Measurements from ENCODE around the gene DAB1. TPM values are rescaled to one million over a fixed set of nuclear protein-coding genes. Genes with fewer than 3 reads are reported as not detected.

Gene DAB1
- total RNA-seq, 2 donors from 2014 or later = not detected

GRCh38 chr1:57007948-57008347, 415.9 kb downstream of the DAB1 start:
- Mint-ChIP-seq H3K36me3 (no peaks in the 10 kb centered on the region), H3K9me3 (no peaks in the 10 kb centered on the region), H3K27ac (no peak overlapping the region), H3K4me3 (no peak overlapping the region), H3K4me1 (ENCODE audit: low read depth in 2 of 2) (no peaks in the 10 kb centered on the region), H3K27me3 (peaks cover 12 to 30% of the 10 kb centered on the region in 2 donors)
- no peak for DNase-seq (ENCODE audit: low spot score)
- no peak for ATAC-seq

DNA sequence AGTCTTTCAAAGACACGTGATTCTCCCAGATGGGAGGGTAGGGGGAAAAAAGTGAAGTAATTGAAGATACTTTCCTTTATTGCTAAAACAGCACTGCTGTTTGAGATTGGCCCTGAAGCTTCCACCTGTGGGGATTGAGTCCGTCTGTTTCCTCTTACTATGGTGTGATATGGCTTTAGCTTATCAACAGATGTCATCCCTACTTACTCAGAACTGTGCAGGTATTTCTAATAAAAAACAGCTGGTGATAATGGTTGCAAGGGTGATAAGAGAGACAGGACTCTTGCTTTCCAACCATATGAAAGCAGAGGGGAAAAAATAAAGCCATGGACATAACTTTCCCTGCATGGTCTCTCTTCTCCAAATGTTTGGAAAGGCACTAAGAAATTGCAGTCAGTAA, 416.4 kb downstream of the DAB1 start:
- Mint-ChIP-seq H3K9me3 (no peaks in the 10 kb centered on the region), H3K27me3 (peaks cover 12 to 30% of the 10 kb centered on the region in 2 donors), H3K27ac (no peak overlapping the region), H3K36me3 (no peaks in the 10 kb centered on the region), H3K4me1 (ENCODE audit: low read depth in 2 of 2) (no peaks in the 10 kb centered on the region), H3K4me3 (no peak overlapping the region)
- ATAC-seq = no peak
- no peak for DNase-seq (ENCODE audit: low spot score)

GRCh38 chr1:57003398-57004139, 420.3 kb downstream of the DAB1 start:
- Mint-ChIP-seq H3K9me3 (no peaks in the 10 kb centered on the region), H3K36me3 (no peaks in the 10 kb centered on the region), H3K4me1 (ENCODE audit: low read depth in 2 of 2) (no peaks in the 10 kb centered on the region), H3K27ac (peak overlapping the region in 1 of 2 donors; percentile 44), H3K4me3 (no peak overlapping the region), H3K27me3 (peaks cover 15 to 30% of the 10 kb centered on the region in 2 donors)
- no peak for DNase-seq (ENCODE audit: low spot score)
- ATAC-seq = no peak

- Mint-ChIP-seq H3K27me3 (peaks cover 10 to 27% of the 10 kb centered on the region in 2 donors), H3K4me1 (ENCODE audit: low read depth in 2 of 2) (no peaks in the 10 kb centered on the region), H3K27ac (no peak overlapping the region), H3K4me3 (no peak overlapping the region), H3K36me3 (no peaks in the 10 kb centered on the region), H3K9me3 (no peaks in the 10 kb centered on the region)
- ATAC-seq (no peak), DNase-seq (ENCODE audit: low spot score) (no peak)
Observed at GRCh38 chr1:56995414-56996100, 428.3 kb downstream of the DAB1 start.

GRCh38 chr1:56993475-56993874, 430.4 kb downstream of the DAB1 start:
- DNase-seq (ENCODE audit: low spot score) (no peak), ATAC-seq (no peak)
- no peaks in the 10 kb centered on the region for H3K9me3 Mint-ChIP-seq
- H3K27me3 Mint-ChIP-seq = peaks cover 11 to 29% of the 10 kb centered on the region in 2 donors
- H3K36me3 Mint-ChIP-seq = no peaks in the 10 kb centered on the region
- no peaks in the 10 kb centered on the region for H3K4me1 Mint-ChIP-seq (ENCODE audit: low read depth in 2 of 2)
- H3K4me3 Mint-ChIP-seq = no peak overlapping the region
- no peak overlapping the region for H3K27ac Mint-ChIP-seq

- Mint-ChIP-seq H3K4me3 (no peak overlapping the region), H3K27ac (no peak overlapping the region), H3K27me3 (peaks cover 11 to 29% of the 10 kb centered on the region in 2 donors), H3K36me3 (no peaks in the 10 kb centered on the region), H3K4me1 (ENCODE audit: low read depth in 2 of 2) (no peaks in the 10 kb centered on the region), H3K9me3 (no peaks in the 10 kb centered on the region)
- no peak for DNase-seq (ENCODE audit: low spot score)
- ATAC-seq = no peak
Observed at GRCh38 chr1:56992318-56993125, 431.3 kb downstream of the DAB1 start.

DNA sequence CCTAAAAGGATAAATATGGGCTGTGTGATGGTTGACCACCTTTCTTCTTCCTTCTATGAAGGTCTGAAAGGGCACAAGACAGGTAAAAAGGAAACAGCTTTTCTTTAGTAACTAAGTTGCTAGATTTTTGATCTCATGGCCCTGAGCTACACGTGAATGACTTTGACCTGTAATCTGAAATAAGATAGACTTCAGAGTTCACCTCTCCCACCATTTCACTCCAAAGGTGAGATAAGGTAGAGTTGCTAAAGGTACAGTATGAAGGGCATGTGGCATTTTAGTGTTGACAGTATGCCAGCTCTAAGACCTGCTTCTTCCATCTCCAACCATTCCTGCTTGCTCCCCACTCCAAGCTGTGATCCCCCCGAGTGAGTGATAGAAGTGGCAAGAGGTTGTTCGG, 432.3 kb downstream of the DAB1 start:
- ATAC-seq (no peak), DNase-seq (ENCODE audit: low spot score) (no peak)
- Mint-ChIP-seq H3K36me3 (no peaks in the 10 kb centered on the region), H3K4me1 (ENCODE audit: low read depth in 2 of 2) (no peaks in the 10 kb centered on the region), H3K4me3 (no peak overlapping the region), H3K27ac (no peak overlapping the region), H3K27me3 (peaks cover 11 to 29% of the 10 kb centered on the region in 2 donors), H3K9me3 (no peaks in the 10 kb centered on the region)

DNA sequence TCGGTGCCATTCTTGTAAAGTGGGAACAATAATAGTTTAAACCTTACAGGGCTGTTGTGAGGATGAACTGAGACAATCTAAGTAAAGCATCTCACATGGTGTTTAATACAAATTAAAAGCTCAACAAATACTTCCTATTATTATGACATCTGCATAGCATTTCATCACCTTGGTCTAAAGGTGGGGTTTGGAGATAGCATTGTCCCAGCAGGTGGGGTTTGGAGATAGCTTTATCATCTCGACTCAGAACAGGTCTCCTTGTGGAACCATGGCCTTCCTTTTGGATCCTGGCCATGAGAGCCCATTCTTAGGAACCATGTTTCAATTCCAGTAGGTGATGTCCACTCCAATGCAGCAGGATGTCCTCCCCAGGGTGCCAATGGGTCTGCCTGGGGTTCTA, 437.5 kb downstream of the DAB1 start:
- Mint-ChIP-seq H3K4me3 (no peak overlapping the region), H3K27me3 (peaks cover 10 to 11% of the 10 kb centered on the region in 2 donors), H3K27ac (no peak overlapping the region), H3K4me1 (ENCODE audit: low read depth in 2 of 2) (no peaks in the 10 kb centered on the region), H3K36me3 (no peaks in the 10 kb centered on the region), H3K9me3 (no peaks in the 10 kb centered on the region)
- no peak for ATAC-seq
- no peak for DNase-seq (ENCODE audit: low spot score)

DNA sequence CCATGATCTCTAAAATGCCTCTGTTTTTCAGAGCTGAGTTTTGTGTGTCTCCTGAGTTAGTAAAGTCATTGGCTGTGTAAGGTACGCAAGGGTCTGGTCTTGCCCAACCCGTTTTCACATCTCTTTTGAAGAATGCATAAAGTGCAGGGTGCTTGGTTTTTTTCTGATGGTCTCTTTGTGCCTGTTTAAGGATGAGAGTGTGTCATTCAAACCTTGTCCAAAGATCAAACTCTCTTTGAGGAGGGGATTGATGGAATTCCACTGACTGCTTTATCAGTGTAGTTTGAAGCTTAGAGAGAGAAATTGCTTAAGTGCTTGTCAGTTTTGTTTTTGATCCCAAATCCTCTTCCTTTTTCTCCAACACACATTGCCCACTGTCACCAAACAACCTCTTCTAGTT, 438.0 kb downstream of the DAB1 start:
- Mint-ChIP-seq H3K9me3 (no peaks in the 10 kb centered on the region), H3K4me1 (ENCODE audit: low read depth in 2 of 2) (no peaks in the 10 kb centered on the region), H3K4me3 (no peak overlapping the region), H3K36me3 (no peaks in the 10 kb centered on the region), H3K27ac (no peak overlapping the region), H3K27me3 (peaks cover 10 to 11% of the 10 kb centered on the region in 2 donors)
- ATAC-seq (no peak), DNase-seq (ENCODE audit: low spot score) (no peak)

- H3K9me3 Mint-ChIP-seq = no peaks in the 10 kb centered on the region
- H3K27me3 Mint-ChIP-seq = peaks cover 8 to 11% of the 10 kb centered on the region in 2 donors
- no peaks in the 10 kb centered on the region for H3K4me1 Mint-ChIP-seq (ENCODE audit: low read depth in 2 of 2)
- no peak overlapping the region for H3K27ac Mint-ChIP-seq
- H3K36me3 Mint-ChIP-seq = no peaks in the 10 kb centered on the region
- no peak overlapping the region for H3K4me3 Mint-ChIP-seq
- DNase-seq (ENCODE audit: low spot score) (no peak), ATAC-seq (no peak)
Observed at GRCh38 chr1:56983484-56983883, 440.4 kb downstream of the DAB1 start.

- Mint-ChIP-seq H3K4me3 (no peak overlapping the region), H3K9me3 (no peaks in the 10 kb centered on the region), H3K27ac (no peak overlapping the region), H3K4me1 (ENCODE audit: low read depth in 2 of 2) (peaks cover 0 to 12% of the 10 kb centered on the region in 2 donors), H3K27me3 (peaks cover 8 to 11% of the 10 kb centered on the region in 2 donors), H3K36me3 (no peaks in the 10 kb centered on the region)
- ATAC-seq = no peak
- no peak for DNase-seq (ENCODE audit: low spot score)
Observed at GRCh38 chr1:56979986-56980755, 443.7 kb downstream of the DAB1 start.

- Mint-ChIP-seq H3K27me3 (peaks cover 6 to 10% of the 10 kb centered on the region in 2 donors), H3K4me1 (ENCODE audit: low read depth in 2 of 2) (peaks cover 0 to 23% of the 10 kb centered on the region in 2 donors), H3K27ac (no peak overlapping the region), H3K36me3 (no peaks in the 10 kb centered on the region), H3K4me3 (no peak overlapping the region), H3K9me3 (no peaks in the 10 kb centered on the region)
- DNase-seq (ENCODE audit: low spot score) = no peak
- no peak for ATAC-seq
Observed at GRCh38 chr1:56978819-56979218, 445.0 kb downstream of the DAB1 start.

DNA sequence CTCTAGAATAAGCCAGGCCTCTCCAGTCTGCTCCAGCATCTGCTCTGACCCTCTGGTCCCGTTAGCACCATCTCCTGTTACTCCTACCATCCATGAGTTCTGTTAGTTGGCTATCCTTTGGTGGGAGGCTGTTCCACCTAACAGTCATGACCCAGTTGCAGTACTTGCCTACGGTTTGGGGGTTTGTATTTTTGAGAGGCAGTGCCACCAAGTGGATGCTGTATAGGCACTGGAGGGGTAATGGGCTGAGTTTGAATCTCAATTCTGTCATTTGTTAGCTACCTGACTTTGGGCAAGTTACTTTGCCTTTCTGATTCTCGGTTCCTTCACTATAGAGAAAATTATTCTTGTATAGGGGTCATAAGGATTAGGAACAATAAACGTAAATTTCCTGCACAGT, 445.9 kb downstream of the DAB1 start:
- DNase-seq (ENCODE audit: low spot score) (no peak), ATAC-seq (no peak)
- Mint-ChIP-seq H3K36me3 (no peaks in the 10 kb centered on the region), H3K27ac (peak overlapping the region in 1 of 2 donors; percentile 29), H3K4me1 (ENCODE audit: low read depth in 2 of 2) (peaks cover 0 to 25% of the 10 kb centered on the region in 2 donors), H3K9me3 (no peaks in the 10 kb centered on the region), H3K4me3 (no peak overlapping the region), H3K27me3 (peaks cover 2 to 6% of the 10 kb centered on the region in 2 donors)

All from natural killer cell treated with Interleukin-12 subunit alpha and Interleukin-12 subunit beta and Interleukin-15 and Interleukin-18, amount 100 ng/mL, for 72 hours (primary cell).